Fibroblast of lung (primary cell): ENCODE results near the gene CH25H. TPM values are rescaled to one million over a fixed set of nuclear protein-coding genes. Genes with fewer than 3 reads are reported as not detected.

Experiments used
- DNase-seq, 2 donors: peaks; one replicate each; pipeline versions ENCODE4 v3.0.0 to v3.0.0-alpha.2; 2010; ENCODE audit warnings: low read depth in 2 of 2
- H2AFZ ChIP-seq: 2 replicates; pipeline ENCODE4 v1.5.1; 2012; ENCODE audit warnings: low read length, control low read depth, inconsistent platforms
- H3K27ac ChIP-seq: 2 replicates; pipeline ENCODE4 v1.5.1; 2011; ENCODE audit warnings: low read length, control low read depth; ENCODE audit not compliant: insufficient read depth
- H3K27me3 ChIP-seq: 2 replicates; pipeline ENCODE4 v1.5.1; 2011; ENCODE audit warnings: mild to moderate bottlenecking, low read length; ENCODE audit not compliant: control insufficient read depth, insufficient read depth
- H3K36me3 ChIP-seq: 2 replicates; pipeline ENCODE4 v1.5.1; 2011; ENCODE audit warnings: low read length; ENCODE audit not compliant: control insufficient read depth, insufficient read depth
- H3K4me1 ChIP-seq: 2 replicates; pipeline ENCODE4 v1.5.1; 2011; ENCODE audit warnings: low read length; ENCODE audit not compliant: control insufficient read depth, insufficient read depth; ENCODE audit errors: extremely low read depth
- H3K4me2 ChIP-seq: 2 replicates; pipeline ENCODE4 v1.5.1; 2011; ENCODE audit warnings: low read length, control low read depth; ENCODE audit not compliant: insufficient read depth; ENCODE audit errors: extremely low read depth
- H3K4me3 ChIP-seq, 4 experiments: fragments of 200-600 bp in 1 of 4; sonication (generic) in 1 of 4; replicated peaks in 1 of 4; 2 replicates each; pipeline ENCODE4 v1.5.1; 2011 to 2016; ENCODE audit warnings: low read length in 4 of 4, low read depth in 3 of 4, mild to moderate bottlenecking in 3 of 4, control low read depth in 2 of 4, inconsistent platforms in 1 of 4, mixed read lengths in 1 of 4; ENCODE audit not compliant: insufficient read depth in 1 of 4; ENCODE audit errors: control extremely low read depth in 1 of 4
- H3K79me2 ChIP-seq: 2 replicates; pipeline ENCODE4 v1.5.1; 2012; ENCODE audit warnings: mild to moderate bottlenecking, low read length, inconsistent platforms; ENCODE audit not compliant: control insufficient read depth, insufficient read depth
- H3K9ac ChIP-seq: 2 replicates; pipeline ENCODE4 v1.5.1; 2011; ENCODE audit warnings: mild to moderate bottlenecking, low read length, control low read depth; ENCODE audit not compliant: insufficient read depth
- H3K9me3 ChIP-seq: 2 replicates; pipeline ENCODE4 v1.5.1; 2012; ENCODE audit warnings: low read depth, low read length; ENCODE audit not compliant: control insufficient read depth, insufficient read depth
- H4K20me1 ChIP-seq: 2 replicates; pipeline ENCODE4 v1.5.1; 2011; ENCODE audit warnings: low read length; ENCODE audit not compliant: control insufficient read depth, insufficient read depth; ENCODE audit errors: extremely low read depth
- CTCF ChIP-seq, 2 donors: IDR thresholded peaks in 1 of 2; conservative IDR thresholded peaks in 1 of 2; 1 replicate in 1 of 2; 2 replicates in 1 of 2; pipeline ENCODE4 v1.5.1; 2011 to 2012; ENCODE audit warnings: low read length in 2 of 2, control low read depth in 1 of 2, inconsistent platforms in 1 of 2, low read depth in 1 of 2, mild to moderate bottlenecking in 1 of 2
- EZH2 ChIP-seq: IDR thresholded peaks from 2 replicates; pipeline ENCODE4 v1.5.1; 2012; ENCODE audit warnings: low read length, control low read depth, mild to moderate bottlenecking; ENCODE audit errors: missing control alignments
- polyA plus RNA-seq, 2 donors: library from polyadenylated mRNA; depleted of rRNA in 1 of 2; stranded (reverse) in 1 of 2; unstranded in 1 of 2; fragments of >200 nt; gene quantifications; 2 replicates each; pipeline ENCODE4 v1.2.1, GENCODE V29; 2011 to 2012; ENCODE audit warnings: missing spikeins in 1 of 2
- total RNA-seq: library from RNA; depleted of rRNA; stranded (reverse); fragments of >200 nt; gene quantifications from 2 replicates; pipeline ENCODE4 v1.2.1, GENCODE V29; 2014

The CH25H gene
- total and polyA plus RNA-seq, 2 donors (not counting 1 experiment from before 2014, with no cell fraction given), result 1.7 to 17.7 TPM

- Histone ChIP-seq H4K20me1 (no peaks in the 10 kb centered on the region), H2AFZ (no peak overlapping the region), H3K36me3 (no peaks in the 10 kb centered on the region), H3K4me1 (no peaks in the 10 kb centered on the region), H3K9me3 (no peaks in the 10 kb centered on the region), H3K27me3 (no peaks in the 10 kb centered on the region), H3K9ac (no peak overlapping the region), H3K27ac (no peak overlapping the region), H3K4me2 (no peak overlapping the region), H3K79me2 (no peaks in the 10 kb centered on the region), H3K4me3 (no peak overlapping the region)
- DNase-seq, result no peak
- TF ChIP-seq EZH2, result no peak
- TF ChIP-seq CTCF (conservative IDR thresholded peaks at IDR 0.05 in 1 of 2, IDR thresholded peaks at IDR 0.05 in 1 of 2; ENCODE audit: low read depth in 1 of 2, low read length in 2 of 2), result no peak
These were observed 30.7 kb upstream of the CH25H start for GRCh38 chr10:89237849-89238248.

GRCh38 chr10:89236226-89236797, 29.2 kb upstream of the CH25H start:
- no peaks in the 10 kb centered on the region for H4K20me1 ChIP-seq
- no peaks in the 10 kb centered on the region for H3K4me1 ChIP-seq
- no peak overlapping the region for H3K9ac ChIP-seq
- no peaks in the 10 kb centered on the region for H3K36me3 ChIP-seq
- no peaks in the 10 kb centered on the region for H3K27me3 ChIP-seq
- H2AFZ ChIP-seq, result no peak overlapping the region
- TF ChIP-seq EZH2, result no peak
- TF ChIP-seq CTCF (conservative IDR thresholded peaks at IDR 0.05 in 1 of 2, IDR thresholded peaks at IDR 0.05 in 1 of 2; ENCODE audit: low read depth in 1 of 2, low read length in 2 of 2), result no peak
- no peaks in the 10 kb centered on the region for H3K79me2 ChIP-seq
- no peak overlapping the region for H3K4me3 ChIP-seq
- H3K9me3 ChIP-seq, result no peaks in the 10 kb centered on the region
- H3K4me2 ChIP-seq, result no peak overlapping the region
- peak in 1 of 2 donors; percentile 19 for DNase-seq
- H3K27ac ChIP-seq, result no peak overlapping the region

GRCh38 chr10:89235073-89235798, 28.1 kb upstream of the CH25H start:
- H3K27ac ChIP-seq, result no peak overlapping the region
- H2AFZ ChIP-seq, result no peak overlapping the region
- H3K4me1 ChIP-seq, result no peaks in the 10 kb centered on the region
- H3K9me3 ChIP-seq, result no peaks in the 10 kb centered on the region
- no peaks in the 10 kb centered on the region for H4K20me1 ChIP-seq
- H3K4me2 ChIP-seq, result no peak overlapping the region
- no peaks in the 10 kb centered on the region for H3K36me3 ChIP-seq
- no peak overlapping the region for H3K4me3 ChIP-seq
- no peak for DNase-seq
- TF ChIP-seq CTCF (conservative IDR thresholded peaks at IDR 0.05 in 1 of 2, IDR thresholded peaks at IDR 0.05 in 1 of 2; ENCODE audit: low read depth in 1 of 2, low read length in 2 of 2), result no peak
- TF ChIP-seq EZH2, result no peak
- H3K27me3 ChIP-seq, result no peaks in the 10 kb centered on the region
- H3K79me2 ChIP-seq, result no peaks in the 10 kb centered on the region
- no peak overlapping the region for H3K9ac ChIP-seq
